GM12878 (cell line): ENCODE measurements around the gene GPER1.
A peak's percentile ranks its signal among the peaks of the same experiment; 100 is the strongest.

ENCODE experiments used
- CBX5 ChIP-seq: sonication (generic); IDR thresholded peaks from 2 replicates; pipeline ENCODE4 v1.6.1; 2016; ENCODE audit warnings: low read depth, moderate library complexity, mild to moderate bottlenecking, inconsistent platforms
- CEBPB ChIP-seq, 2 experiments: fragments of 150-350 bp in 1 of 2; IDR thresholded peaks; 2 replicates each; pipeline ENCODE4 v1.6.1; 2012 to 2014; ENCODE audit warnings: low read depth in 2 of 2, low read length in 2 of 2, borderline replicate concordance in 1 of 2, inconsistent platforms in 1 of 2
- EZH2 ChIP-seq: IDR thresholded peaks from 2 replicates; pipeline ENCODE4 v1.6.1; 2012; ENCODE audit warnings: low read depth, mild to moderate bottlenecking, control low read depth, inconsistent platforms, low read length, borderline replicate concordance; ENCODE audit not compliant: control insufficient read depth
- HDGF ChIP-seq: fragments of 450-650 bp; IDR thresholded peaks from 2 replicates; pipeline ENCODE4 v1.6.1; 2016; ENCODE audit warnings: antibody characterized with exemption
- POLR2AphosphoS5 ChIP-seq: IDR thresholded peaks from 2 replicates; pipeline ENCODE4 v1.6.1; 2011; ENCODE audit warnings: mild to moderate bottlenecking, low read length, inconsistent platforms
- TAF1 ChIP-seq: IDR thresholded peaks from 2 replicates; pipeline ENCODE4 v1.6.1; 2011; ENCODE audit warnings: mild to moderate bottlenecking, low read depth, low read length, borderline replicate concordance
- TF ChIP-seq, protein P1 (sequence below): IDR thresholded peaks from 2 replicates; pipeline ENCODE4 v1.6.1; 2012; ENCODE audit warnings: low read depth, low read length, improper control_type of control experiment
- TF ChIP-seq, protein P2 (sequence below), 3 experiments: IDR thresholded peaks in 2 of 3; conservative IDR thresholded peaks in 1 of 3; 2 replicates each; pipeline ENCODE4 v1.5.1; 2011; ENCODE audit warnings: low read depth in 3 of 3, low read length in 3 of 3, mild to moderate bottlenecking in 3 of 3, control low read depth in 2 of 3, moderate library complexity in 2 of 3, inconsistent platforms in 1 of 3, mixed read lengths in 1 of 3; ENCODE audit not compliant: control insufficient read depth in 2 of 3, insufficient read depth in 1 of 3; ENCODE audit errors: extremely low read depth in 1 of 3
- TF ChIP-seq, protein P3 (sequence below): IDR thresholded peaks from 2 replicates; pipeline ENCODE4 v1.6.1; 2012; ENCODE audit warnings: mild to moderate bottlenecking, low read depth, low read length
- TF ChIP-seq, protein P4 (sequence below): fragments of 450-650 bp; IDR thresholded peaks from 2 replicates; pipeline ENCODE4 v1.6.1; 2016; ENCODE audit warnings: mild to moderate bottlenecking, moderate library complexity, borderline replicate concordance

DNA sequence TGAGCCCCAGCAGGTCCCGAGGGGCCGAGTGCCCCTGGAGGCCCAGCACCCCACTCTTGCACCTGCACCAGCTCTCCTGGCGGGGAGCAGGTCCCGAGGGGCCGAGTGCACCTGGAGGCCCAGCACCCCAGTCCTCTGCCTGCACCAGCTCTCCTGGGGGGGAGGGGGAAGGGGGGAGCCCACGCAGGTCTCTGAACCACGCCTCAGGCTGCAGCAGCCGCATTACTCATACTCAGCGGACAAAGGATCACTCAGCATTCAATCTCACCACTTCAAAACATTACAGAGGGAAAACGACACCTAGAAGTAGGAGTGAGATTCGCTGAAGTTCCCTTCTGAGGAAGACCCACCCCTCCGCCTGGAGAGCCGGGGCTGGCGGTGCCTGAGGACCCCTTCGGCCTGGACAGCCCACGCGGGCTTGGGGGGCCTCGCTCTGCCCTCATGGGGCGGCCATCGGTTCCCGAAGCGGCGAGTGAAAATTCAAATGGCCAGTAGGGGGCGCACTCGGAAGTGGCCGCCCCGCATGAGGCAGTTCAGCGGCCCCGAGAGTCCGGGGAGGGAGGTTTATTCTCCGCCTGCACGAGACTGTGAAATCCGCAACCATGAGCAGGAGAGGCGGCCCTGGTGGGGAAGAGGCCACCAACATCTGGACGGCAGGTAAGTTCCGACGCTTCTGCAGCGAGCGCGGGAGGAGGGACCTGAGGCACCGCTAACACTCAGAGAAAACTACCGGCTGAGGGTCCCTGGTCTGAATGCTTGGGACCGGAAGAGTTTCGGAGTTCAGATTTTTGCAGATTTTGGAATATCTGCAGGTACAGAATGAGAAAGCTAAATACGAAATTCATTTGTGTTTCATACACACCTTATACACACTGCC, 1.1 kb upstream of the GPER1 start:
- TF ChIP-seq HDGF (0 out of 2 replicates have a peak, but pooled peaks have one; percentile 72), POLR2AphosphoS5 (peak; percentile 44; the same call in 1 of the 2 replicates), TAF1 (0 out of 2 replicates have a peak, but pooled peaks have one; percentile 33), CBX5 (peak; percentile 53; the same call in 1 of the 2 replicates), CEBPB (IDR thresholded peaks at IDR 0.05; ENCODE audit: borderline replicate concordance in 1 of 2, low read depth in 2 of 2, low read length in 2 of 2) (no peak), EZH2 (no peak)
- TF ChIP-seq, protein P1, sequence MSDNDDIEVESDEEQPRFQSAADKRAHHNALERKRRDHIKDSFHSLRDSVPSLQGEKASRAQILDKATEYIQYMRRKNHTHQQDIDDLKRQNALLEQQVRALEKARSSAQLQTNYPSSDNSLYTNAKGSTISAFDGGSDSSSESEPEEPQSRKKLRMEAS, result no peak
- TF ChIP-seq, protein P2, sequence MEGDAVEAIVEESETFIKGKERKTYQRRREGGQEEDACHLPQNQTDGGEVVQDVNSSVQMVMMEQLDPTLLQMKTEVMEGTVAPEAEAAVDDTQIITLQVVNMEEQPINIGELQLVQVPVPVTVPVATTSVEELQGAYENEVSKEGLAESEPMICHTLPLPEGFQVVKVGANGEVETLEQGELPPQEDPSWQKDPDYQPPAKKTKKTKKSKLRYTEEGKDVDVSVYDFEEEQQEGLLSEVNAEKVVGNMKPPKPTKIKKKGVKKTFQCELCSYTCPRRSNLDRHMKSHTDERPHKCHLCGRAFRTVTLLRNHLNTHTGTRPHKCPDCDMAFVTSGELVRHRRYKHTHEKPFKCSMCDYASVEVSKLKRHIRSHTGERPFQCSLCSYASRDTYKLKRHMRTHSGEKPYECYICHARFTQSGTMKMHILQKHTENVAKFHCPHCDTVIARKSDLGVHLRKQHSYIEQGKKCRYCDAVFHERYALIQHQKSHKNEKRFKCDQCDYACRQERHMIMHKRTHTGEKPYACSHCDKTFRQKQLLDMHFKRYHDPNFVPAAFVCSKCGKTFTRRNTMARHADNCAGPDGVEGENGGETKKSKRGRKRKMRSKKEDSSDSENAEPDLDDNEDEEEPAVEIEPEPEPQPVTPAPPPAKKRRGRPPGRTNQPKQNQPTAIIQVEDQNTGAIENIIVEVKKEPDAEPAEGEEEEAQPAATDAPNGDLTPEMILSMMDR (IDR thresholded peaks at IDR 0.05 in 2 of 3, conservative IDR thresholded peaks at IDR 0.05 in 1 of 3; ENCODE audit: control insufficient read depth in 2 of 3, extremely low read depth in 1 of 3, insufficient read depth in 1 of 3, low read depth in 3 of 3, low read length in 3 of 3), result peak; percentile 73 to 81 (median 78)
- TF ChIP-seq, protein P3, sequence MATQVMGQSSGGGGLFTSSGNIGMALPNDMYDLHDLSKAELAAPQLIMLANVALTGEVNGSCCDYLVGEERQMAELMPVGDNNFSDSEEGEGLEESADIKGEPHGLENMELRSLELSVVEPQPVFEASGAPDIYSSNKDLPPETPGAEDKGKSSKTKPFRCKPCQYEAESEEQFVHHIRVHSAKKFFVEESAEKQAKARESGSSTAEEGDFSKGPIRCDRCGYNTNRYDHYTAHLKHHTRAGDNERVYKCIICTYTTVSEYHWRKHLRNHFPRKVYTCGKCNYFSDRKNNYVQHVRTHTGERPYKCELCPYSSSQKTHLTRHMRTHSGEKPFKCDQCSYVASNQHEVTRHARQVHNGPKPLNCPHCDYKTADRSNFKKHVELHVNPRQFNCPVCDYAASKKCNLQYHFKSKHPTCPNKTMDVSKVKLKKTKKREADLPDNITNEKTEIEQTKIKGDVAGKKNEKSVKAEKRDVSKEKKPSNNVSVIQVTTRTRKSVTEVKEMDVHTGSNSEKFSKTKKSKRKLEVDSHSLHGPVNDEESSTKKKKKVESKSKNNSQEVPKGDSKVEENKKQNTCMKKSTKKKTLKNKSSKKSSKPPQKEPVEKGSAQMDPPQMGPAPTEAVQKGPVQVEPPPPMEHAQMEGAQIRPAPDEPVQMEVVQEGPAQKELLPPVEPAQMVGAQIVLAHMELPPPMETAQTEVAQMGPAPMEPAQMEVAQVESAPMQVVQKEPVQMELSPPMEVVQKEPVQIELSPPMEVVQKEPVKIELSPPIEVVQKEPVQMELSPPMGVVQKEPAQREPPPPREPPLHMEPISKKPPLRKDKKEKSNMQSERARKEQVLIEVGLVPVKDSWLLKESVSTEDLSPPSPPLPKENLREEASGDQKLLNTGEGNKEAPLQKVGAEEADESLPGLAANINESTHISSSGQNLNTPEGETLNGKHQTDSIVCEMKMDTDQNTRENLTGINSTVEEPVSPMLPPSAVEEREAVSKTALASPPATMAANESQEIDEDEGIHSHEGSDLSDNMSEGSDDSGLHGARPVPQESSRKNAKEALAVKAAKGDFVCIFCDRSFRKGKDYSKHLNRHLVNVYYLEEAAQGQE, result no peak
- TF ChIP-seq, protein P4, sequence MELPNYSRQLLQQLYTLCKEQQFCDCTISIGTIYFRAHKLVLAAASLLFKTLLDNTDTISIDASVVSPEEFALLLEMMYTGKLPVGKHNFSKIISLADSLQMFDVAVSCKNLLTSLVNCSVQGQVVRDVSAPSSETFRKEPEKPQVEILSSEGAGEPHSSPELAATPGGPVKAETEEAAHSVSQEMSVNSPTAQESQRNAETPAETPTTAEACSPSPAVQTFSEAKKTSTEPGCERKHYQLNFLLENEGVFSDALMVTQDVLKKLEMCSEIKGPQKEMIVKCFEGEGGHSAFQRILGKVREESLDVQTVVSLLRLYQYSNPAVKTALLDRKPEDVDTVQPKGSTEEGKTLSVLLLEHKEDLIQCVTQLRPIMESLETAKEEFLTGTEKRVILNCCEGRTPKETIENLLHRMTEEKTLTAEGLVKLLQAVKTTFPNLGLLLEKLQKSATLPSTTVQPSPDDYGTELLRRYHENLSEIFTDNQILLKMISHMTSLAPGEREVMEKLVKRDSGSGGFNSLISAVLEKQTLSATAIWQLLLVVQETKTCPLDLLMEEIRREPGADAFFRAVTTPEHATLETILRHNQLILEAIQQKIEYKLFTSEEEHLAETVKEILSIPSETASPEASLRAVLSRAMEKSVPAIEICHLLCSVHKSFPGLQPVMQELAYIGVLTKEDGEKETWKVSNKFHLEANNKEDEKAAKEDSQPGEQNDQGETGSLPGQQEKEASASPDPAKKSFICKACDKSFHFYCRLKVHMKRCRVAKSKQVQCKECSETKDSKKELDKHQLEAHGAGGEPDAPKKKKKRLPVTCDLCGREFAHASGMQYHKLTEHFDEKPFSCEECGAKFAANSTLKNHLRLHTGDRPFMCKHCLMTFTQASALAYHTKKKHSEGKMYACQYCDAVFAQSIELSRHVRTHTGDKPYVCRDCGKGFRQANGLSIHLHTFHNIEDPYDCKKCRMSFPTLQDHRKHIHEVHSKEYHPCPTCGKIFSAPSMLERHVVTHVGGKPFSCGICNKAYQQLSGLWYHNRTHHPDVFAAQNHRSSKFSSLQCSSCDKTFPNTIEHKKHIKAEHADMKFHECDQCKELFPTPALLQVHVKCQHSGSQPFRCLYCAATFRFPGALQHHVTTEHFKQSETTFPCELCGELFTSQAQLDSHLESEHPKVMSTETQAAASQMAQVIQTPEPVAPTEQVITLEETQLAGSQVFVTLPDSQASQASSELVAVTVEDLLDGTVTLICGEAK, result no peak
